ENCODE data around the gene ST6GALNAC3.

- TF ChIP-seq CTCF (IDR thresholded peaks at IDR 0.05), result no peak
- TF ChIP-seq POLR2A (IDR thresholded peaks at IDR 0.05), result no peak
Observed at GRCh38 chr1:76065270-76065669, 9.3 kb upstream of the ST6GALNAC3 start.

Data from heart left ventricle (tissue), 13 donors.